GM19467 (cell line): Measurements from ENCODE around the gene COL19A1.

Experiments used
- ATAC-seq: cut with Tn5 transposase; IDR thresholded peaks from one replicate; pipeline ENCODE4 v1.9.1; 2021; ENCODE audit warnings: mild to moderate bottlenecking, moderate library complexity; ENCODE audit not compliant: unreplicated experiment

COL19A1 gene

DNA sequence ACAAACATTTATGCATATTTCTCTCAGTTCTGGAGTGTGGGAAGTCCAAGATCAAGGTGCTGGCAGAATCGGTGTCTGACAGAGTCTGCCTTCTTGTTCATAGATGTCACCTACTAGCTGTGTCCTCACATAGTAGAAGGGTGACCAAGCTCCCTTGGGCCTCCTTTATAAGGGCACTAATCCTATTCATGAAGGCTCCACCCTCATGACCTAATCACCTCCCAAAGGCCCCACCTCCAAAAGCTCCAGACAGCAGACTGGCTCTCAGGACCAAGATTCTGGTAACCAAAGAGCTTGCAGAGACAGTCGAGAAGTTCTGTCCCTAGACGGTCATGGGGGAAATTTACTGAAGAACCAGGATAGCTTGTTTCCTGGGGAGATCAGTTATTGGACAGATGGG lies 297.4 kb downstream of the COL19A1 start:
- no peak for ATAC-seq

DNA sequence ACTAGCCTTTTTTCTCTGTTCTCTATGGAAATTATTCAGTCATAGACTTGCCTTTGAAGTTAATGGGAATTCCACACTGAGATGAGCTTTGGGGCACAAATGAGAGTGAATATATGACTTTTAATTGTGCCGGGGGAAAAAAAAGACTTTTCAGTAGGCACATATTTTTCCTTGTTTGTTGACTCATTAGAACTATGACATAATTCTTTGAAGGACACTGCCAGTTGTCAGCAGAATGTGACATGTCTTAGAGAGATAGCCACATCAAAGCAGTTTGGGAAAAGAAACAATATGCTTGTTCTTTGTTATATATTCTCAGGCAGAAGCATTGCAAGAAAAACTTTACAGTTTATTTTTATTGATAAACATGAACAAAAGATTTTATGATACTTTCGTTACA lies 298.2 kb downstream of the COL19A1 start:
- ATAC-seq, result no peak

DNA sequence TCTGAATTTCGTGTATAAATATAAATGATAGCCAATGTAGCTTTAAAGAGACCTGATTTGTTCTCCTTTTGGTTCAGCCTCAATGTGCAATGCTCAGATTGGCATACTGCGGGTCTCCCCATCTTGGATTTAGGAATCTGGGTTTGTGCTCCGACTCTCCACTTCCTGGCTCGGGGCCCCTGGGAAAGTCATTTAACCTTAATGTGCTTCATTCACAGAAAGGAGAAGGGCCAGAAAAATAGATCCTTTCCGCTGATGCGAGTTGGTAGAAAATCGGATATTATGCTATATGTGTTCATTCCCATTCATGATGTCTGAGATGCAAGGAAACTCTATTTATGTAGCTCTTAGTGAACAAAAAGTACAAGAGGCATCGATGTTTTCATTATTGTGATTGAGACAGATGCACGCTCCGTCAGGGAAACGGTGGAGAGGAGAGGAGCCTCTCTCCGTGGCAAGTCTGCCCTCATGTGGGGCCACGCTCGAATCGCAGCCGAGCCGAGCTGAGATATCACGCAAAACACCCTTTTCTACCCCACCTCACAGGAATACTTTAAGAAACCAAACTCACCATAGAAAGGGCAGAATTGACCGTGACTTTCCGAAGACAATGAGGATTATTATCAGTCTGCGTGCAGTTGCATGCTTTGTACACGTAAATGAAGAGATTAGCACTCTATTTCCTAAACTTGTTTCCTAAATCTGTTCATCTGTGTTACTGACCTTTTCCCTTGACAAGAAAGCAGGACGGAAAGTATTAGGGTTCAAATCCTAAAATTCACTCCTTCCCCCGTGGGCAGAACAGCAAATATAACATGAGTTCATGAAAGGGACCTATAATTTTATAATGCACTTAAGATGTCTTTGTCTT lies 300.0 kb downstream of the COL19A1 start:
- no peak for ATAC-seq

DNA sequence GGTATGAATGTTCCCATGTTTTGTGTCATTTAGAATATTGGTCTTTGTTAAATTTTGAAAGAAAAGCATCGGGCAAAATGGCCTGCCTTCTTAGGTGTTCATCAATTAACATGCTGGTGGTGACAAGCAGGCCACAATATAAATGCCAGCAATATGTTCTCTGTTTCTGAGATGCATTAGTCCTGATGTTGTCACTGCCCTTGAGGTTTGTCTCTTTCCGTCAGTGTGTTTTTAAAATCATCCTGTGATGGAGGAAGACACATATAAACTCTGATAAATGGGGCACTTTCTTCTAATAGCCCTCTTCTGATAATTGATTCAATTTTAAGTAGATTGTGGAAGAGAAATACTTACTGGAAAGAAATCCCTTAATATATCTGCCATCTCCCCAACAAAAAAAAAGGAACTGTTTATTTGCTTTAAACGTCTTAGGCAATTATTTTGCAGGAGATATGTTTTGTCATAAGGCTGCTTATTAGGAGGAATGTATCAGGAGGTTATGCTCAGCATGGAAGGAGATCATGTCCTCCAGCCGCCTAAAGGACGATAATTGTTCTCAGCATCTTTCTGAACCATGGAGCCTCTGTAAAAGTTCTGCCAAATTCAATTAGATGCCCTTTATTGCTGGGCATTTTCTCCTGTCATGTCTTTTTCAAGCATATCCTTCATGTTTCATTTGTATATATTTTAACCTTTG lies 302.5 kb downstream of the COL19A1 start:
- ATAC-seq, result no peak

DNA sequence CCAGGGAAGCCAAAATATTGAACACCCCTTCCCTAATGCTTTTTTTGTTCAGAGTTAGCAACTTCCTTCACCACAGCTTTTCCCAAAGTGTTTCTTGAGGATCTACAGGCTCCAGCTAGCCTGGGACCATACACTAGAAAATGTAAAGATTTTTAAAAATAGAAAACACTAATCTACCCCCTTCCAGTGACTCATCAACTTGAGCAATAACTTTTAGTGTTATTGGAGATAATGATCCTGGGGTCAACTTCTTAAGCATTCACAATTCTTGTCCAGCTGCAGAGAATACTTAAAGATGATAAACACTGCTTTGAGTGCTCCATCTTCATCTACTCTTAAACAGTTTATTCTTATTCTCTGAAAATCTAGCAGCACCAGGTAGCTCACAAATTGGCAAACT lies 304.9 kb downstream of the COL19A1 start:
- ATAC-seq, result no peak

DNA sequence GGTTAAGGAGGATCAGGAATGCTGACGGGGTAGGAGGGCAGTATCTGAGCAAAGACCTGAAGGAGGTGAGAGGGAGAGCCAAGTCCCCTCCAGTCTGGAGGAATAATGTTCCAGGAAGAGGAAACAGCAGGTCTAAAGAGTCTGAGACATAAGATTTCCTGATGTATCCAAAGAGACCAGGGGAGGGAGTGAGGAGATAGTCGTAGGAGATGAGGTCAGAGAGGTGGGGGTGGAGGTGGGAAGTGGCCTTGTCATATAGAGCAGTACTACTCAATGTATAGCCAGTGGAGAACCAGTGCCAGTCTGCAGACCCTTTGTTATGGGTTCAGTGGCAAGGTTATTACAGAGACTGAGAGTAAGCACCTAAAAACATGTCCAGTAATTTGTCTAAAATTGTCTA lies 305.9 kb downstream of the COL19A1 start:
- ATAC-seq, result no peak

DNA sequence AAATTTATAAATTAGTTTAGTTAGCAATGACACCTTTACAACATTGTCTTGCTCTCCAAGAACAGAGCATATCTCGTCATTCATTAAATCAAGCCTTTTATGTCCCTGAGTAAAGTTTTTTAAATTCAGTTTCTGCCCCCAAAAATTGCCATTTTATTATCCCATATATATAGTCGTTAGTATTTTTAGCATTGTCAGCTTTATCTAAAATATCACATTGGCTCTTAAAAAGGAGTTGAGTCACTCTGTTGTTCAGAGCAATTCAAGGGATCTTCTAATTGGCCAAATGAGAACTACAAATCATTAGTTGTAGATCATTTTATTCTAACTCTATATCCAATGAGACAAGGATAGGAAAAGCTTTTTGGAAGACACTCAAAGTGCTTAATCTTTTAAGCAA lies 309.4 kb downstream of the COL19A1 start:
- ATAC-seq, result no peak

DNA sequence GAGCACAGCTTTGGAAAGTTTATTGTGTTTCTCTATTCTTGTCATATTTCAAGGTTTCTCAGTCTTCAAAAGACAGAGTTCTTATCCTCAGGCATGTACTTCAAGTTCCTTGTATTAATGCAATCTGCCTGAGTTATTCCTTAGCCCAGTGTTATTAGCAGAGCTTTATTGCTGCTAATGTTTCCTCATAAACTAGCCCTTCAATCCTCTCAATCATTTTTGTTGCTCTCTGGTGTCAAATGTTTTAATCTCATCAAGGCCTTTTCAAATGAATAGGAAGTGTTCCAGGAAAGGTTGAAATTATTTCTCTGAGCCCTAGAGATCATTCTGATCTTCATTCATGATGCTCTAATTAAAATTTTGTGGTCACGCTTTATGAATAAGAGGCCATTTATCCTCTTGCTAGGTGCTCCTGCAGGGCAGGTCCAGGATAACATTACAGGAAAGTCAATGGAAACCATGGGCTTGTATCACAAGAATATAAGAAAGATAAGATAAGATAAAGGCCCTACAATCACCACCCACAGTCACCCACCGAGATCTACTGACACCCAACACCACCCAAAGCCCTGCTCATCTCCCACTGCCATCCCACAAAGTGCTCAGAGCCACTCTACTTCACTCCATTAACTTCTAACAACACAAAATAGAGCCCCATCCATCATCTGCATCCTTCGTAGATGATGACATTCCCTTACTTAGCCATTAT lies 310.6 kb downstream of the COL19A1 start:
- no peak for ATAC-seq

DNA sequence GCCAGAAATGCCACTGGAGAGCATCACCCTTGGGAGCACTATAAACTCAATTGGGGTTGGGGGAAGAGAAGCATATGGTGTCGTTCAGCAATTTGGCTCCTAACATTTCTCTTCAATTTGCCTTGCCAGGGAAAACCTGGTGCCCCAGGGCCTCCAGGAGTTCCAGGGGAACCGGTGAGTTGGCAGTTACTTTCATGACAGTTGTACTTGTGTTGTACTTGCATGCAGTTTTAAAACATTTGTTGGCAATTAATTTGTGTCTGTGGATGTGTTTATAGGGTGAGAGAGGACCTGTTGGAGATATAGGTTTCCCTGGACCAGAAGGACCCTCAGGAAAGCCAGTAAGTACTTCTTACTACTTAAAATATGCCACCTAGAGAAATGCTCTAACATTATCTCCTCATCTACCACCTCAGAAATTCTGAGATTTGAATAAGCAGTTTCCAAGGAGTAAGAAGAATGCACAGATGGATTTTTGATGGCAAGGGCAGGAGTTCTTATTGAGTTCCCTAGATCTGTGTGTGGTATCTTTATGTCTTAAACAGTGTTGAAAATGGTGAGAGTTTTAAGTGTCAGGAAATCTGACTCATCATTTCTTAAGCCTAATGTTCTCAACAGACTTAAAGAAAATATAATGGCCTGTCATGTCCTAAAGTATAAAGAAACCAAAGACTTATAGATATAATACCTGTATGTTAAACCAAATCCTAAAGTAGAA lies 314.0 kb downstream of the COL19A1 start:
- ATAC-seq, result no peak

DNA sequence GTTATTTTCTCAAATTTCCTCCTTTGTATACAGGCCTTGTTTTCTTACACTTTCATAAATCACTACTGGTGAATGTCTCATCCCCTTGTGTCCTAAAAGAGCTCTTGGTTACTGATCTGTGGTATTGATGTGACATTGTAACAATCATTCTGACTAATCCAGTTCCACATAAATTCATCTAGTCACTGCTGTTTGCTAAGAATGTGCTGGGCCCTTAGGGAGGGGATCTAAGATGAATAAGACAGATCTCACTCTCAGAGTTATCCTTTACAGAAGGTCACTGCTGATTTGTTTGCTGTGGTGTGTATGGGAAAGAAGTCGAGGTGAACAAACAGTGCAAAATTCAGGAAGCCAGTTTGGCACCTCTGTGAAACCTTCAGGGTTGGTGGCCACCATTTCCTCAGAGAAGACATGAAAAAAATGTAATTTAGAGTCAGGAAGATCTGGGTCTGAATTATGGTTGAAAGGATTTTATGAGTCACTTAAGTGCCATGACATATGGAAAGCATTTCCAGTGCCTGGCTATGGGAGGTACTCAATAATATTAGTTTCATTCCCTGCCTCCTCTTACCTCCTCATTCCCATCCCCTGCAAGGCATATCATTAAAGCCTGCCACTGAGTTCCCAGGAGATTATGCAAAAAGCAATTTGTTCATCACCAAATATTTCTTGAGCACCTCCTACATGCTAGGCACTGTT lies 314.7 kb downstream of the COL19A1 start:
- ATAC-seq, result no peak

DNA sequence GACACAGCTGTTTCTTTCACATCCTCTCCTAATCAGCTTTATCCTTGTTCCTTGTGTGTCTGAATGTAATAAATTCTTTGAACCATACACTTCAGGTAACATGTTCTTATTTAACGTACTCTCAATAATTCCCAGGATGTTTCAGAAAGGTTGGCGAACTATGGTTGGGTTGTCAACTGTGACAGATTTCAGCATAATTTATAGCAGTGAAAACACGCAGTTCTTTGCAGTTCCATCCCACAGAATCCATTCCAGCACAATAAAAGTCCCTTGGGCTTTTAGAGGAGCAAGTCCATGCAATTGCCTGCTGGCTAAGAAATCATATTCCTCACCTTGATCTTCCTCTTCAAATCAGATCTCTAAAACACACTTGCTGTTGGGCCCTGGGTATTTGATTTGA lies 317.2 kb downstream of the COL19A1 start:
- no peak for ATAC-seq

DNA sequence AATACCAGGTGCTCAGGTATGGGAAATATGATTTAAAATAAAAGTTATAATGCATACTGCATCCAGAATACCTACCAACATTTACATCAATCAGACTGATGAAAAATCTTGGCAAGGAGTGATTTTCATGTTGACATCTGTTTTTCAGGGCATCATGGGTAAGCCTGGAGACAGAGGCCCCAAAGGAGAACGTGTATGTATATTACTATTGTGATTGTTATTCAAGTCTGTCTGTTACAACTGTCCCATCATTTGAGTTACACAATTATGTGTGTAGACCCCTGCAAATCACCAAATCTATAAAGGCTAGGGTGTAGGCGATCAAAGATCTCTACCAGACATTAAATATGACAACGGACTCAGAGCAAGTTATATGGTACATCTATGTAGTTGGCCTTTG lies 318.4 kb downstream of the COL19A1 start:
- ATAC-seq, result no peak

DNA sequence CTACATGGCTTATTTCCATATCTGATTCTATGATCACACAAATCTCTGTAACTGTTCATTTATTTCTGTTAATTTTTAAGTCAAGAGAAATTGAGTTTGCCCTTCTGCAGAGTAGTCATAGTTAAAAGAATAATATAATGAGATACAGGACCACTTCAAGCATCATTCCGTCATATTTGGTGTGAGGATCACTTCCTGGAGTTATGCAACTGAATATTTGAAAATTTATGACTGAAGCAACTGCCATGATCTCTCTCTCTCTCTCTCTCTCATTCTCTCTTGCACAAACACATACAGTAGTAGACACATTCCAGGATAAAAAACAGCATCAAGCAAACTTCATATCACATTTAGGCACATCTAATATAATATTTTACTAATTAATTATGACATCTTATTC lies 320.1 kb downstream of the COL19A1 start:
- no peak for ATAC-seq

DNA sequence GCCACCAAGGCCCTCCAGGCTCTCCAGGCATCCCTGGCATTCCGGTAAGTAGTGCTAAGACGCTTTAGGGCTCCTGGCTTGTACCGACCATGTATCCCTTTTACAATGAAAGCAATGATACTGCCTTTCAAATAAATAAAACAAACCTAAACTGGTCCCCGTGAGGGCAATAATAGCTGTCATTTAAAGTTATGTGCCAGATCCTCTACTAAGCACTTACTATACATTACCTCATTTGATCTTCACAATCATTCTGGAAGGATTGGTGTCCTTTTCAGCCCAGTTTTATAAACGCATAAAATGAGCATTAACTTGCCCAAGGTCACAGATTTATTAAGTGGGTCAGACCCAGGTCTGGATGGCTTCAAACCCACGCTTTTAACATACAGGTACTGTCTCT lies 321.8 kb downstream of the COL19A1 start:
- no peak for ATAC-seq

DNA sequence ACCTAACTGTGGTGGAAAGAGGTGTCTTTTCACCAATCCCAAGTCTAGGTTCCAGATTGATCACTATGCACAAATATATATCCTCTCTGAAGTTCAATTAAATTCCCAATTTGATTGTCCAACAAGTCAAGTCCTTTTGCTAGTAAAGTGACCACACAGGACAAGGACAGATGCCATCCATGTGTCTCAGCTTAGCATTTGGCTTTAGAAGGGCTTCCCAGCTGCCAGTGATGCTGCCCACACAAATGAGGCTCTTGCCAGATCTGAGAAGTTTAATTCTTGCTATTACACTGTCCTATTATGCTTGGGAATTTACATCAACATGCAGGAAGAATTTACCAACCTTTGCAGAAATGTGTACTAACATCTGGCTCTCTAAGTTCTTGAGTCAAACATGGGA lies 328.1 kb downstream of the COL19A1 start:
- ATAC-seq, result no peak

DNA sequence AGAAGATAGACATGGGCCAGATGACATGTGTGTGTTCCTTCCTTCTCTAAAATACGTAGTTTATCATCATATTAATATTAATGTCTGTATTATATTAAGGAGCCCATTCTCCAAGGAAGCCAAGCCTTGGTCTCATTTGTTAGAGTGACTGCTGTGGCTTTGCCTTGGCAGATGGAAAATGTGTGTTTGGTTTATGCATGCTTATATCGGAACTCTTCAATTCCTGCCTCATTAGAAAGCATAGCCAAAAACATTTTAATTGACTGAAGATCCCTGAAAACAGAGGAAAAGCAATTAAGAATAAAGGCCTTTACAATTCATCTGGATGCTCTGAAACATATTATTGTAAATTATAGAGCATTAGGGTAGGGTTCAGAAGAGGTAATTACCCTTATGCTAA lies 330.2 kb downstream of the COL19A1 start:
- no peak for ATAC-seq

DNA sequence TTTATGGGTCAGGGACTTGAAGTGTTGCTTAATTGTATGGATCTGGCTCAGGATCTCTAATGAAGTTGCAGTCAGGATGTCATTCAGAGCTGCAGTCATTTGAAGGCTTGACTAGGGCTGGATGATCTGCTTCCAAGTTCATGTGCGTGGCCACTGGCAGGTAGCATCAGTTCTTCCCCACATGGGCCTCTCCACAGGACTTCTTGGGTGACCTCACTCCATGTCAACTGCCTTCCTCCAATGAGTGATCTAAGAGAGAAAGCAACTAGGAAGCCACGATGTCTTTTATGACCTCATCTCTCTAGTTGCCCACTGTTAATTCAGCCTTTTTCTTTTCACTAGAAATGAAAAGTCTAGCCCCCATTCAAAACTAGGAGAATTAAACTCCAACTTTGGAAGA lies 332.4 kb downstream of the COL19A1 start:
- no peak for ATAC-seq

DNA sequence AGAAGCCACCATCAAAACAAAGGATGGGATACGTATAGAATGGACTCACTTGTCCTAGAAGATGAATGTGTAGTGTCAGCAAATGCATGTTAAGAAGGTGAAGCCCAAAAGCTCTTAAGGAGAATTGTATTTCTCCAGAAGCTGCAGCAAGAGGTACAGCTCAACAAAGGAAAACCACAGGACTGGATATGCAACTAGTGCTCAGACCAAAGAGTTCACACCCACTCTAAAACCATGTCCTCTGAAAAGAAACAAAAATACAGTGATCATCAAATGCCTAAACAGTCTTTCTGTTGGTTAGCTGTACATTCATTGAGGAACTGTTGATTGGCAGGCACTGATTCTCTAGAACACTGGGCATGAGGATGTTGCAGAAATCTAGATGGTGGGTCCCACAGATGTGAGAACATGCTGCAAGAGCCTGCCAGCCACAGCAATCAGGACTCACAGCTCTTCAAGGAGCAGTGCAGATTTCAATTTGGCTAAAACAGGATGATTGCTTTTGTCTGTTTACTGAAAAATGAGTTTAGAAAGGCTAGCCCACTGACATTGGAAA lies 342.0 kb downstream of the COL19A1 start:
- ATAC-seq, result no peak

DNA sequence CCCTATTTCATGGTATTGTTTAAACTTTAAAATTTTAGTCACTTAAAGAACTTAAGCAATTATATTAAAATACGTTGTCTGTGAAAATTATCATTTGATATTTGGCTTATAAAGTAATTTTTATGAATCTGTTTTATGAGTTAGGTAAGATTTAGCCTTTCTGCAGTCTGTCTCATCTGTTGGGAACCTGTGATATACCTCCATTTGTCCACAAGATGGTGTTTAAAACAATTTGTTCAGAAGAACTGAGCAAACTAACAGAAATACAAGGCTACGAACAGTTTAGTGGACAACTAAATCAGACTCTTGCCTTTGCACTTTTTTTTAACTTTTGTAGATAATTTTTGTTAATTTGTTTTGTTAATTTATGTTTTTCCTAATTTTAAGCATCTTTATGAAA lies 344.1 kb downstream of the COL19A1 start:
- no peak for ATAC-seq

DNA sequence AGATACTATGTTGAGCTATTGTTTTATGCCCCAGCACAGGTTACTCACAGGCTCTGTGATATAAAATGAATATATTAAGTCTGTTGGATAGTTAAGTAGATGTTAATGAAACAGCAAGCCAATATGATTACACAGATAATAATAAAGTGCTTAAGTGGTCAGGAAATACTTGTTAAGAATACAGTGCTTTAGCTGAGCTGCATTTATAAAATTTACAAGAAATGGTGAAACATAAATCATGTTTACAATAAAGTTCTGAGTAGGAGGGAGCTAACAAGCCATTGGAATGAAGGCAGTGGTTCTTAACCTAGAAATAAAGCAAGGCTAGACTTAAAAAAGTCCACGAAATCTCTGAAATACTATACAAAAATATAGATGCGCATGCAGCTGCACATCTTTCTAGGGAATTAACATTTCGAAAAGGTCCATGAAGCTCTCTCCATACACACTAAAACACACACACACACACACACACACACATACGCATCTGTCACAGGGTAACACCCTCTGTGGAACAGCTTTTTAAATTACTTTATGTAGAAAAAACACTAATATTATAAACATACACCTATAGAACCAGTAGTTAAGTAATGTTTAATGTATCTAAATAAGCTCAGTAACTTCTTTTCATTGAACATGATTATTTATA lies 349.2 kb downstream of the COL19A1 start:
- ATAC-seq, result no peak
